ENCODE data around the gene AHR. TPM values are rescaled to one million over a fixed set of nuclear protein-coding genes. Genes with fewer than 3 reads are reported as not detected.
"Not testable (repeated sequence)": the region's sequence is repeated elsewhere in the genome, so short reads cannot be mapped to it uniquely, and the experiment has no call there.

The AHR gene
- total and polyA plus RNA-seq, 9 donors: 10.1 to 51.8 (median 20.0) TPM

- Histone ChIP-seq H3K4me3 (ENCODE audit: low read length) (no peak overlapping the region), H3K4me1 (ENCODE audit: control insufficient read depth, insufficient read depth, low read length) (no peaks in the 10 kb centered on the region), H3K27ac (ENCODE audit: low read length) (no peak overlapping the region), H3K9me3 (replicated peaks; ENCODE audit: control insufficient read depth, low read depth, low read length) (no peaks in the 10 kb centered on the region), H3K36me3 (ENCODE audit: control insufficient read depth, insufficient read depth, low read length) (no peaks in the 10 kb centered on the region), H3K27me3 (ENCODE audit: control insufficient read depth, insufficient read depth, low read length) (no peaks in the 10 kb centered on the region)
- DNase-seq: peak; percentile 31
- no CpG with 5 or more reads among the region's 3 CpGs for WGBS (ENCODE audit: insufficient coverage)
Measured at GRCh38 chr7:17371671-17372524, 73.4 kb downstream of the AHR start.

GRCh38 chr7:17374157-17374556 lies 75.7 kb downstream of the AHR start:
- H3K4me3 ChIP-seq (ENCODE audit: low read length): no peak overlapping the region
- no peaks in the 10 kb centered on the region for H3K36me3 ChIP-seq (ENCODE audit: control insufficient read depth, insufficient read depth, low read length)
- H3K4me1 ChIP-seq (ENCODE audit: control insufficient read depth, insufficient read depth, low read length): no peaks in the 10 kb centered on the region
- no CpG with 5 or more reads among the region's 4 CpGs for WGBS (ENCODE audit: insufficient coverage)
- no peak overlapping the region for H3K27ac ChIP-seq (ENCODE audit: low read length)
- no peaks in the 10 kb centered on the region for H3K9me3 ChIP-seq (replicated peaks; ENCODE audit: control insufficient read depth, low read depth, low read length)
- no peak for DNase-seq
- no peaks in the 10 kb centered on the region for H3K27me3 ChIP-seq (ENCODE audit: control insufficient read depth, insufficient read depth, low read length)

GRCh38 chr7:17374654-17375053 lies 76.2 kb downstream of the AHR start:
- H3K27ac ChIP-seq (ENCODE audit: low read length): no peak overlapping the region
- no peak for DNase-seq
- WGBS (ENCODE audit: insufficient coverage): 54% methylated on average over 4 of the region's 5 CpGs

GRCh38 chr7:17376595-17376994 lies 78.1 kb downstream of the AHR start:
- Histone ChIP-seq H3K27ac (ENCODE audit: low read length) (no peak overlapping the region), H3K9me3 (replicated peaks; ENCODE audit: control insufficient read depth, low read depth, low read length) (no peaks in the 10 kb centered on the region), H3K36me3 (ENCODE audit: control insufficient read depth, insufficient read depth, low read length) (no peaks in the 10 kb centered on the region), H3K4me1 (ENCODE audit: control insufficient read depth, insufficient read depth, low read length) (no peaks in the 10 kb centered on the region), H3K27me3 (ENCODE audit: control insufficient read depth, insufficient read depth, low read length) (no peaks in the 10 kb centered on the region), H3K4me3 (ENCODE audit: low read length) (no peak overlapping the region)
- WGBS (ENCODE audit: insufficient coverage): no CpG with 5 or more reads among the region's 1 CpG
- DNase-seq: no peak

More at GRCh38 chr7:17374654-17375053, 76.2 kb downstream of the AHR start:
- Histone ChIP-seq H3K27me3 (ENCODE audit: control insufficient read depth, insufficient read depth, low read length) (no peaks in the 10 kb centered on the region), H3K36me3 (ENCODE audit: control insufficient read depth, insufficient read depth, low read length) (no peaks in the 10 kb centered on the region), H3K9me3 (replicated peaks; ENCODE audit: control insufficient read depth, low read depth, low read length) (no peaks in the 10 kb centered on the region), H3K4me1 (ENCODE audit: control insufficient read depth, insufficient read depth, low read length) (no peaks in the 10 kb centered on the region), H3K4me3 (ENCODE audit: low read length) (no peak overlapping the region)

- H3K4me1 ChIP-seq (ENCODE audit: control insufficient read depth, insufficient read depth, low read length): no peaks in the 10 kb centered on the region
- WGBS (ENCODE audit: insufficient coverage): 71% methylated on average over 1 of the region's 4 CpGs
- no peak overlapping the region for H3K27ac ChIP-seq (ENCODE audit: low read length)
- no peaks in the 10 kb centered on the region for H3K27me3 ChIP-seq (ENCODE audit: control insufficient read depth, insufficient read depth, low read length)
- H3K9me3 ChIP-seq (replicated peaks; ENCODE audit: control insufficient read depth, low read depth, low read length): no peaks in the 10 kb centered on the region
- no peaks in the 10 kb centered on the region for H3K36me3 ChIP-seq (ENCODE audit: control insufficient read depth, insufficient read depth, low read length)
- DNase-seq: peak; percentile 57
- no peak overlapping the region for H3K4me3 ChIP-seq (ENCODE audit: low read length)
Measured at GRCh38 chr7:17380736-17381662, 82.5 kb downstream of the AHR start.

GRCh38 chr7:17382408-17383354 lies 84.2 kb downstream of the AHR start:
- not testable (repeated sequence) for H3K27ac ChIP-seq (ENCODE audit: low read length); H3K27me3 ChIP-seq (ENCODE audit: control insufficient read depth, insufficient read depth, low read length); H3K4me3 ChIP-seq (ENCODE audit: low read length); H3K9me3 ChIP-seq (replicated peaks; ENCODE audit: control insufficient read depth, low read depth, low read length); DNase-seq; H3K4me1 ChIP-seq (ENCODE audit: control insufficient read depth, insufficient read depth, low read length); H3K36me3 ChIP-seq (ENCODE audit: control insufficient read depth, insufficient read depth, low read length)
- WGBS (ENCODE audit: insufficient coverage): 100% methylated on average over 1 of the region's 8 CpGs

GRCh38 chr7:17384400-17384799 lies 85.9 kb downstream of the AHR start:
- 86% methylated on average over 1 of the region's 1 CpG for WGBS (ENCODE audit: insufficient coverage)
- Histone ChIP-seq H3K27me3 (ENCODE audit: control insufficient read depth, insufficient read depth, low read length) (no peaks in the 10 kb centered on the region), H3K4me3 (ENCODE audit: low read length) (no peak overlapping the region)

GRCh38 chr7:17385612-17386011 lies 87.2 kb downstream of the AHR start:
- Histone ChIP-seq H3K27ac (ENCODE audit: low read length) (no peak overlapping the region), H3K36me3 (ENCODE audit: control insufficient read depth, insufficient read depth, low read length) (no peaks in the 10 kb centered on the region), H3K4me3 (ENCODE audit: low read length) (no peak overlapping the region)

More at GRCh38 chr7:17384400-17384799, 85.9 kb downstream of the AHR start:
- H3K4me1 ChIP-seq (ENCODE audit: control insufficient read depth, insufficient read depth, low read length): no peaks in the 10 kb centered on the region
- no peak for DNase-seq
- no peaks in the 10 kb centered on the region for H3K9me3 ChIP-seq (replicated peaks; ENCODE audit: control insufficient read depth, low read depth, low read length)
- H3K27ac ChIP-seq (ENCODE audit: low read length): no peak overlapping the region
- no peaks in the 10 kb centered on the region for H3K36me3 ChIP-seq (ENCODE audit: control insufficient read depth, insufficient read depth, low read length)

GRCh38 chr7:17390392-17390791 lies 91.9 kb downstream of the AHR start:
- H3K9me3 ChIP-seq (replicated peaks; ENCODE audit: control insufficient read depth, low read depth, low read length): peaks cover 14% of the 10 kb centered on the region
- no peaks in the 10 kb centered on the region for H3K4me1 ChIP-seq (ENCODE audit: control insufficient read depth, insufficient read depth, low read length)
- H3K4me3 ChIP-seq (ENCODE audit: low read length): no peak overlapping the region
- no peaks in the 10 kb centered on the region for H3K27me3 ChIP-seq (ENCODE audit: control insufficient read depth, insufficient read depth, low read length)
- H3K36me3 ChIP-seq (ENCODE audit: control insufficient read depth, insufficient read depth, low read length): no peaks in the 10 kb centered on the region
- DNase-seq: no peak
- no peak overlapping the region for H3K27ac ChIP-seq (ENCODE audit: low read length)
- WGBS (ENCODE audit: insufficient coverage): 80% methylated on average over 3 of the region's 4 CpGs

More at GRCh38 chr7:17385612-17386011, 87.2 kb downstream of the AHR start:
- no peak for DNase-seq
- no peaks in the 10 kb centered on the region for H3K27me3 ChIP-seq (ENCODE audit: control insufficient read depth, insufficient read depth, low read length)
- no peaks in the 10 kb centered on the region for H3K4me1 ChIP-seq (ENCODE audit: control insufficient read depth, insufficient read depth, low read length)
- H3K9me3 ChIP-seq (replicated peaks; ENCODE audit: control insufficient read depth, low read depth, low read length): no peaks in the 10 kb centered on the region

All from muscle of leg (tissue), 11 donors.